ENCODE measurements around the gene BCAM.
"Not testable (repeated sequence)": the region's sequence is repeated elsewhere in the genome, so short reads cannot be mapped to it uniquely, and the experiment has no call there.

Gene BCAM

DNA sequence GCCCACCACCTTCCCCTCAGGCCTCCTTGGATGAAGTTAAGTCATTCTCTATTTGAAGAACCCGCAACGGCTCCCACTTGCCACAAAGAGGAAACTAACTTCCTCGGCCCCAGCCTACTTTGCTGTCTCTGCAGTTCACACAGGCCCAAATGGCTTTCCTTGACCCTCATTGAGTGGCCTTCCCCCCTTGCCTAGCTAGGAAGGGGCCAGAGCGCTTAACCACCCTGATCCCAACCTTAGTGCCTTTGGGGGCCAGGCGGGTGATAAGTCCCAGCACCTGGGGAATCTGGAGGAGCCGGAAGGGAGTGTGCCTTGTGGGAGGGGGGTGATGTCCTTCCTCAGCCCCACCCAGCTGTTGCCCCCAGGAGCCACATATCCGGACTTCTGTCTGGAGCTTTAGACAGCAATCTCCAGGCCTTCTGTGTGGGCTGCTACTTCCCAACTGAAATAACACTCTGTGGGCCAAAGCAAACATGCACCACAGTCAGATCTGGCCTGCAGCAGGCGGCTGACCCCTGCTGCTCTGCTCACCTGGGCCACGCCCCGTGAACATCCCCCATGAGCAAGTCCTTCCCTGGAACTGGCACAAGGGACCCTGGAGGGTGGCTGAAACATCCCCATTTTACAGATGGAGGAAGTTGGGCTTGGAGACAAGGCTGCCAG, 47.6 kb downstream of the BCAM start:
- no peak for DNase-seq

DNA sequence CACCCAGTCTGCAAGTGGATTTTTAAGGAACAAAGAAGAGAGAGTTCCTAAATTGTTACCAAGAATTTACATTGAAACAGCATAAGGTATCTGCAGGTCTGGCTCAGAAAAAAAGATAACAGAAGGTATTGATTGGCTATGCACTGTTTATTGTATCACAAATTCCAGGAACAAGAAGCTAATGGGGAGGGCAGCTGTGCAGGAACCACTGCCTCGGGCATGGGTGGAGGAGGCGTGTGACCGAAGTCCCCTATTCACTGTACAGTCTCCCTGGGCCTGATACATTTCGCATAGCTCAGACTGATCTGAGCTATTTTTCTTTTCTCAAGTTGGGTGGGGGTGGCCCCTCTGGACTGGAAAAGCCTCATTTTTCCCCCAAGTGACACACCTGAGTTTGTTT, 48.9 kb downstream of the BCAM start:
- no peak for DNase-seq

DNA sequence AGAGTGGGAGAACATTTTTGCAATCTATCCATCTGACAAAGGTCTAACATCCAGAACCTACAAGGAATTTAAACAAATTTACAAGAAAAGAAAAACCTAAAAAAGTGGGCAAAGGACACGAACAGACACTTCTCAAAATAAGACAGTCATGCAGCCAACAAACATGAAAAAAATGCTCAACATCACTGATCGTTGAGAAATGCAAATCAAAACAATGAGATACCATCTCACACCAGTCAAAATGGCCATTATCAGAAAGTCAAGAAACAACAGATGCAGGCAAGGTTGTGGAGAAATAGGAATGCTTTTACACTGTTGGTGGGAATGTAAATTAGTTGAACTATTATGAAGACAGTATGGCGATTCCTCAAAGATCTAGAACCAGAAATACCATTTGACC, 52.7 kb downstream of the BCAM start:
- not testable (repeated sequence) for DNase-seq

DNA sequence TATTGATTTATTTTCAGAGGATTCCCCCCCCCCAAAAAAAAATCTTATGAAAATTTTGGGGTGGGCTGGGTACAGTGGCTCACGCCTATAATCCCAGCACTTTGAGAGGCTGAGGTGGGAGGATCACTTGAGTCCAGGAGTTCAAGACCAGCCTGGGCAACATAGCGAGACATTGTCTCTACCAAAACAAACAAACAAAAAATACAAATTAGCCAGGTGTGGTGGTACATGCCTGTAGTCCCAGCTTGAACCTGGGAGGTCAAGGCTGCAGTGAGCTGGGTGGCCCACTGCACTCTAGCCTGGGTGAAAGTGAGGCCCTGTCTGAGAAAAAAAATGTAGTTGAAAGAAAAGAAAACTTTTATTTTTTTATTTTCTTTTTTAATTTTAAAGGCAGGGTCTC, 55.1 kb downstream of the BCAM start:
- DNase-seq: no peak

DNA sequence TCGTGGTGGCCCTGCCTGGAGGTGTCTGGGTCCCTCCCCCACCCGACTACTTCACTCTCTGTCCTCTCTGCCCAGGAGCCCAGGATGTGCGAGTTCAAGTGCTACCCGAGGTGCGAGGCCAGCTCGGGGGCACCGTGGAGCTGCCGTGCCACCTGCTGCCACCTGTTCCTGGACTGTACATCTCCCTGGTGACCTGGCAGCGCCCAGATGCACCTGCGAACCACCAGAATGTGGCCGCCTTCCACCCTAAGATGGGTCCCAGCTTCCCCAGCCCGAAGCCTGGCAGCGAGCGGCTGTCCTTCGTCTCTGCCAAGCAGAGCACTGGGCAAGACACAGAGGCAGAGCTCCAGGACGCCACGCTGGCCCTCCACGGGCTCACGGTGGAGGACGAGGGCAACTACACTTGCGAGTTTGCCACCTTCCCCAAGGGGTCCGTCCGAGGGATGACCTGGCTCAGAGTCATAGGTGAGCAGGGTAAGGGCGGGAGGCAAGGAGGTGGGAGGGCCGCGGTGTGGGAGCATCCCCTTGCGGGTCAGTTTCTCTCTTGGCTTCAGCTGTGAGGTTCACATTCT, 56.4 kb downstream of the BCAM start:
- no peak for DNase-seq

DNA sequence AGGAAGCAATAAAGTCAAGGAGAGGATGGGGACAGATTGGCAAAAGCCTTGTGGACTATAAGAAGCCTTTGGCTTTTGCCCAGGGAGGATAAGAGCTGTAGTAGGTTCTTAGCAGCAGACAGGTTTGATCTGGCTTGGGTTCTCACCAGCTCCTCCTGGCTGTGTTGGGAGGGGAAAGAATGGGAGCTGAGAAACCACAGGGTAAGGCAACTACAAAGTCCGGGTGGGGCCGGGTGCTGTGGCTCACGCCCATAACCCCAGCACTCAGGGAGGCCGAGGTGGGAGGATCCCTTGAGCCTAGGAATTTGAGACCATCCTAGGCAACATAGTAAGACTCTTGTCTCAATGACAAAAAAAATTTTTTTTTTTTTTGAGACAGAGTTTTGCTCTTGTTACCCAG, 57.8 kb downstream of the BCAM start:
- no peak for DNase-seq

DNA sequence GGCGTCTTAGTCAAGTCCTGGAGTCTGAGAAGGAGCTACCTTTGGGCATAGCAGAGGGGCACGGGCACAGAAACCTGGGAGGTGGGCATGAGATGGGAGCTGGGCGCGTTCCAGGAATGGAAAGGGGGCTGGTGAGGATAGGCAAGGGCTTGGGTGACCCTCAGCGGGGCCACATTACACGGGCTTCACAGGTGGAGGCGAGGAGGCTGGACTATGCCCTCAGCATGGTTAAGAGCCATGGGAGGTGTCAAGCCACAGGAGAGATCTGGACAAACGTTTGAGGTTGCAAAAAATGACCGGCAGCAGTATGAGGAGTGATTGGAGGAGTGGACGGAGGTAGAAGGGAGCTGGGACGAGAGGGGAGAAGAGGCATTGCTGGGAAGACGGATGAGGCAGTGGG, 58.7 kb downstream of the BCAM start:
- no peak for DNase-seq

DNA sequence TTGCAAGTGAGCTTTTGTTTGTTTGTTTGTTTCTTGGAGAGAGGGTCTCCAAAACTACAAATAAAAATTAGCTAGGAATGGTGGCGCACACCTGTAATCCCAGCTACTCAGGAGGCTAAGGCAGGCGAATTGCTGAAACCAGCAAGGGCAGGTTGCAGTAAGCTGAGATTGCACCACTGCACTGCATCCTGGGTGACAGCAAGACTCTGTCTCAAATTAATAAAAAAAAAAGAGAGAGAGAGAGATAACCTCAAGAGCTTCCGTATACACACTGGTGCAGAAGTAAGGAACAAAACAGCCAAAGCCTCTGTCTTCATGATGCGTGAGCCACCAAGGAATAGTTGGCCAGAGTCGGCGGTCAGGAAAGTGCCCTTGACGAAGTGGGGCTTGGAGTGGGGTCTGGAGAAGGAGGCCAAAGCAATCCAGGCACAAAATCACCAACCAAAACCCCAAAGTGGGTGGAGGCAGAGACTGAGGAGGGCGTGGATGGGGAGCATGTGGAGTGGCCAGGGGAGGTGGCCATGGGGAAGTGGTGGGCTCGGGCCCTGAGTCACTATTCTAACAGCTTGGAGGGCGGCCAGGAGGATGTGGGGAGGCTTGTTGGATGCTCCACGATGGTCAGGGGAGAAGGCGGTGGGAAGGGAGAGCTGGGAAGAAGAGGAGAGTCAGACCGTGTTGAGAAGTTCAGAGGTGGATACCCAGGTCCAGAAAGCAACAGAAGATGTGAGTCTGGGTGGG, 61.0 kb downstream of the BCAM start:
- no peak for DNase-seq
